ENCODE data around the gene PEAK1.

Gene PEAK1

GRCh38 chr15:77395013-77395774 is 24.7 kb downstream of the PEAK1 start:
- H3K4me3 ChIP-seq (ENCODE audit: control insufficient read depth, low read depth, low read length): no peak overlapping the region
- DNase-seq (ENCODE audit: low read depth): no peak
- TF ChIP-seq, protein P1, sequence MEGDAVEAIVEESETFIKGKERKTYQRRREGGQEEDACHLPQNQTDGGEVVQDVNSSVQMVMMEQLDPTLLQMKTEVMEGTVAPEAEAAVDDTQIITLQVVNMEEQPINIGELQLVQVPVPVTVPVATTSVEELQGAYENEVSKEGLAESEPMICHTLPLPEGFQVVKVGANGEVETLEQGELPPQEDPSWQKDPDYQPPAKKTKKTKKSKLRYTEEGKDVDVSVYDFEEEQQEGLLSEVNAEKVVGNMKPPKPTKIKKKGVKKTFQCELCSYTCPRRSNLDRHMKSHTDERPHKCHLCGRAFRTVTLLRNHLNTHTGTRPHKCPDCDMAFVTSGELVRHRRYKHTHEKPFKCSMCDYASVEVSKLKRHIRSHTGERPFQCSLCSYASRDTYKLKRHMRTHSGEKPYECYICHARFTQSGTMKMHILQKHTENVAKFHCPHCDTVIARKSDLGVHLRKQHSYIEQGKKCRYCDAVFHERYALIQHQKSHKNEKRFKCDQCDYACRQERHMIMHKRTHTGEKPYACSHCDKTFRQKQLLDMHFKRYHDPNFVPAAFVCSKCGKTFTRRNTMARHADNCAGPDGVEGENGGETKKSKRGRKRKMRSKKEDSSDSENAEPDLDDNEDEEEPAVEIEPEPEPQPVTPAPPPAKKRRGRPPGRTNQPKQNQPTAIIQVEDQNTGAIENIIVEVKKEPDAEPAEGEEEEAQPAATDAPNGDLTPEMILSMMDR (conservative IDR thresholded peaks at IDR 0.05; ENCODE audit: control insufficient read depth, insufficient read depth, low read depth, low read length): no peak

- TF ChIP-seq, protein P1 (conservative IDR thresholded peaks at IDR 0.05; ENCODE audit: control insufficient read depth, insufficient read depth, low read depth, low read length): no peak
- H3K4me3 ChIP-seq (ENCODE audit: control insufficient read depth, low read depth, low read length): no peak overlapping the region
- DNase-seq (ENCODE audit: low read depth): peak; percentile 70
Observed at GRCh38 chr15:77393471-77393840, 26.4 kb downstream of the PEAK1 start.

GRCh38 chr15:77392762-77393470 is 27.0 kb downstream of the PEAK1 start:
- no peak for DNase-seq (ENCODE audit: low read depth)
- TF ChIP-seq, protein P1 (conservative IDR thresholded peaks at IDR 0.05; ENCODE audit: control insufficient read depth, insufficient read depth, low read depth, low read length): no peak
- H3K4me3 ChIP-seq (ENCODE audit: control insufficient read depth, low read depth, low read length): no peak overlapping the region

DNA sequence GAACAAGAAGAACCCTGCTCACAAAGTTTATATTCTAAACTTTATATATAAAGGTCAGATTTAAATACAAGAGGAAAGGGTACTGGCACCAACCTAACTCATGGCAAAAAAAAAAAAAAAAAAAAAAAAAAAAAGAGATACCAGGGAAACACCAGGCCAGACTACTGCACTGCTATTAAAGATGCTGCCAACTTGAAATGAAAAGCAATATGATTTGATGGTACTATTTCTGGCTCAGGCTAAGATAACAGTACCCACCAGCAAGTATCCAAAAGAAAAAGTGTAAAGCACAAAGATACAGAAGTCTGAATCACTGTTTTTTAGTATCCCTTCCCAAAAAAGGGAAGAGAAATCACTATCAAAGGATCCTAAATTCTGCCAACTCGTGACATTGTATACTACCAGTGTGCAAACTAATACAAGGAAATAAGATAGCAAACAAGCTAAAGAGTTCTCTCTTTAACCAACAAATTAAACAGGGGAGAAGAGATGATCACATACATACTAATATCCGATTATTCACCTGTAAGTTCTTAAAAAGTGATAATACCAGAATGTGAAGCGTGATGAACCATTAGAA is 28.4 kb downstream of the PEAK1 start:
- DNase-seq (ENCODE audit: low read depth): no peak
- TF ChIP-seq, protein P1 (conservative IDR thresholded peaks at IDR 0.05; ENCODE audit: control insufficient read depth, insufficient read depth, low read depth, low read length): no peak
- H3K4me3 ChIP-seq (ENCODE audit: control insufficient read depth, low read depth, low read length): no peak overlapping the region

GRCh38 chr15:77387365-77388105 is 32.4 kb downstream of the PEAK1 start:
- TF ChIP-seq, protein P1 (conservative IDR thresholded peaks at IDR 0.05; ENCODE audit: control insufficient read depth, insufficient read depth, low read depth, low read length): no peak
- peak; percentile 21 for DNase-seq (ENCODE audit: low read depth)
- H3K4me3 ChIP-seq (ENCODE audit: control insufficient read depth, low read depth, low read length): no peak overlapping the region

DNA sequence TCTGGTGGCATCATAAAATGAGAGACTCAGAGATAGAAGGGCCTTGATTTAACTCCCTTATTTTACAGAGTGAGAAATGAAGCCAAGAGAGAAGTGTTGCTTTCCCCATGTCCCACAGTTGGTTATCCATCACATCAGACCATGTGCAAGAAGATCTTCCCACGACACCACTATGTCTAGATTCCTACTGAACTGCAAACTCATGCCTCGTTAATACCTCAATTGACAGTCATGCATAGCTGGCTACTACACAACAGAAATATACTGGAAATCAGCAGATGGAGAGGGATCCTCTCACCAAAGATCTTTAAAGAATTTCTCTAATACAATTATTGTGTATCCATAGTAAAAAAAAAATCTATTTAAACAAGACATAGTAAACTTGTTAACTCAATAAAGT is 33.3 kb downstream of the PEAK1 start:
- TF ChIP-seq, protein P1 (conservative IDR thresholded peaks at IDR 0.05; ENCODE audit: control insufficient read depth, insufficient read depth, low read depth, low read length): no peak
- no peak overlapping the region for H3K4me3 ChIP-seq (ENCODE audit: control insufficient read depth, low read depth, low read length)
- peak; percentile 14 for DNase-seq (ENCODE audit: low read depth)
